Measurements from ENCODE around the gene CARNS1. TPM values are rescaled to one million over a fixed set of nuclear protein-coding genes. Genes with fewer than 3 reads are reported as not detected.

Gene CARNS1
- total RNA-seq, 1 experiment from 2014 or later: 1.3 TPM

DNA sequence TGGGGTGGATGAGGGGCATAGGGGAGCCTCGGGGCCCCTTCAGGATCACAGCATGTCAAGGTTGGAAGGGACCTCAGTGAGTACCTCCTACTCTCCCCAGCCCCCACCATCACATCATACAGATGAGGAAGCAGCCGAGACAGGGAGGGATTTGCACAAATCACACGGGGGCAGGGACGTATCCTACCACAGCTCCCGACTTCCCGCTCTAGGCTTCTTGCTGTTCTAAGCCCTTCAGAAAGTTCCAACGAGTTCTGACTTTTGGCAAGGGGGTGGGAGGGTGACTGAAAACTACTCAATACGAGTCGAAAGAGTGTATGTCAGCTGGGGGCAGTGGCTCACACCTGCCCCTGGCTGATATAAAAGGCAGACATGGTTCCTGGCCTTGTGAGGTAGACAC lies 28.4 kb upstream of the CARNS1 start (continued):
- TF ChIP-seq, protein P1, sequence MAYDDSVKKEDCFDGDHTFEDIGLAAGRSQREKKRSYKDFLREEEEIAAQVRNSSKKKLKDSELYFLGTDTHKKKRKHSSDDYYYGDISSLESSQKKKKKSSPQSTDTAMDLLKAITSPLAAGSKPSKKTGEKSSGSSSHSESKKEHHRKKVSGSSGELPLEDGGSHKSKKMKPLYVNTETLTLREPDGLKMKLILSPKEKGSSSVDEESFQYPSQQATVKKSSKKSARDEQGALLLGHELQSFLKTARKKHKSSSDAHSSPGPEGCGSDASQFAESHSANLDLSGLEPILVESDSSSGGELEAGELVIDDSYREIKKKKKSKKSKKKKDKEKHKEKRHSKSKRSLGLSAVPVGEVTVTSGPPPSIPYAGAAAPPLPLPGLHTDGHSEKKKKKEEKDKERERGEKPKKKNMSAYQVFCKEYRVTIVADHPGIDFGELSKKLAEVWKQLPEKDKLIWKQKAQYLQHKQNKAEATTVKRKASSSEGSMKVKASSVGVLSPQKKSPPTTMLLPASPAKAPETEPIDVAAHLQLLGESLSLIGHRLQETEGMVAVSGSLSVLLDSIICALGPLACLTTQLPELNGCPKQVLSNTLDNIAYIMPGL (CRISPR knock-in tag; IDR thresholded peaks at IDR 0.05): no peak

DNA sequence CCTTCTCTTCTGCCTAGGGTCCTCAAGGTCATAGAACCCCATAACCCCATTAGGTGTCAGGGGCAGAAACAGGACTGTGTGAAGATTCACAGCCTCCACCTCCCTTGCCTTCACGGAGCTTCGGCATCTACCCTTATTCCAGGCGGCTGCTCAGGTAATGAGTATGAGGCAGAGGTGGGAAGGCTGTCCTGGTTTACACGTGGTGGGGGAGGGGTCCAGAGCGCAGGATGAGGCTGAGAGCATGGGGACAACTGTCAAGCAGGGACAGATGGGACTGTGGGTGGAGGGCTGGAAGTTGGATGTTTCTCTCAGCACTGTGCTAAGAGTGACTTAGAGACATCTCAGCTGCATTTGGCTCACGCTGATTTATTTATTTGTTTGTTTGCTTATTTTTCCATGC lies 28.0 kb upstream of the CARNS1 start:
- no peaks in the 10 kb centered on the region for H3K9me3 Mint-ChIP-seq
- H3K4me3 Mint-ChIP-seq: no peak overlapping the region
- CTCF ChIA-PET: interaction anchor here (1.4 to 25.7 kb wide), 7 partner anchors 12 to 126 kb away, joined by 3 to 842 read pairs (median 6); partner anchors contain the start of genes POLD4 and PPP1CA
- H3K4me1 Mint-ChIP-seq: peaks cover 27% of the 10 kb centered on the region
- no peak overlapping the region for H3K27ac Mint-ChIP-seq
- TF ChIP-seq SMAD4 (CRISPR knock-in tag; IDR thresholded peaks at IDR 0.05) (no peak), TCF7 (CRISPR knock-in tag; IDR thresholded peaks at IDR 0.05; ENCODE audit: low read depth) (no peak), ZNF416 (CRISPR knock-in tag; IDR thresholded peaks at IDR 0.05) (no peak), ZNF219 (CRISPR knock-in tag; IDR thresholded peaks at IDR 0.05; ENCODE audit: borderline replicate concordance) (no peak), ERG (CRISPR knock-in tag; IDR thresholded peaks at IDR 0.05) (no peak), ZNF232 (CRISPR knock-in tag; IDR thresholded peaks at IDR 0.05) (no peak), TP53 (CRISPR knock-in tag; IDR thresholded peaks at IDR 0.05) (no peak), E2F5 (CRISPR knock-in tag; IDR thresholded peaks at IDR 0.05) (no peak)
- TF ChIP-seq, protein P2, sequence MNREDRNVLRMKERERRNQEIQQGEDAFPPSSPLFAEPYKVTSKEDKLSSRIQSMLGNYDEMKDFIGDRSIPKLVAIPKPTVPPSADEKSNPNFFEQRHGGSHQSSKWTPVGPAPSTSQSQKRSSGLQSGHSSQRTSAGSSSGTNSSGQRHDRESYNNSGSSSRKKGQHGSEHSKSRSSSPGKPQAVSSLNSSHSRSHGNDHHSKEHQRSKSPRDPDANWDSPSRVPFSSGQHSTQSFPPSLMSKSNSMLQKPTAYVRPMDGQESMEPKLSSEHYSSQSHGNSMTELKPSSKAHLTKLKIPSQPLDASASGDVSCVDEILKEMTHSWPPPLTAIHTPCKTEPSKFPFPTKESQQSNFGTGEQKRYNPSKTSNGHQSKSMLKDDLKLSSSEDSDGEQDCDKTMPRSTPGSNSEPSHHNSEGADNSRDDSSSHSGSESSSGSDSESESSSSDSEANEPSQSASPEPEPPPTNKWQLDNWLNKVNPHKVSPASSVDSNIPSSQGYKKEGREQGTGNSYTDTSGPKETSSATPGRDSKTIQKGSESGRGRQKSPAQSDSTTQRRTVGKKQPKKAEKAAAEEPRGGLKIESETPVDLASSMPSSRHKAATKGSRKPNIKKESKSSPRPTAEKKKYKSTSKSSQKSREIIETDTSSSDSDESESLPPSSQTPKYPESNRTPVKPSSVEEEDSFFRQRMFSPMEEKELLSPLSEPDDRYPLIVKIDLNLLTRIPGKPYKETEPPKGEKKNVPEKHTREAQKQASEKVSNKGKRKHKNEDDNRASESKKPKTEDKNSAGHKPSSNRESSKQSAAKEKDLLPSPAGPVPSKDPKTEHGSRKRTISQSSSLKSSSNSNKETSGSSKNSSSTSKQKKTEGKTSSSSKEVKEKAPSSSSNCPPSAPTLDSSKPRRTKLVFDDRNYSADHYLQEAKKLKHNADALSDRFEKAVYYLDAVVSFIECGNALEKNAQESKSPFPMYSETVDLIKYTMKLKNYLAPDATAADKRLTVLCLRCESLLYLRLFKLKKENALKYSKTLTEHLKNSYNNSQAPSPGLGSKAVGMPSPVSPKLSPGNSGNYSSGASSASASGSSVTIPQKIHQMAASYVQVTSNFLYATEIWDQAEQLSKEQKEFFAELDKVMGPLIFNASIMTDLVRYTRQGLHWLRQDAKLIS (CRISPR knock-in tag; IDR thresholded peaks at IDR 0.05; ENCODE audit: borderline replicate concordance): no peak
- POLR2A ChIA-PET: interaction anchor here (0.6 to 1.5 kb wide), 3 partner anchors 33 to 326 kb away, joined by 3 to 5 read pairs (median 3); partner anchors contain the start of gene RPS6KB2
- H3K36me3 Mint-ChIP-seq: no peaks in the 10 kb centered on the region
- no peak for DNase-seq (ENCODE audit: low spot score)
- ATAC-seq: no peak
- H3K27me3 Mint-ChIP-seq (ENCODE audit: low read depth): peaks cover 26% of the 10 kb centered on the region

DNA sequence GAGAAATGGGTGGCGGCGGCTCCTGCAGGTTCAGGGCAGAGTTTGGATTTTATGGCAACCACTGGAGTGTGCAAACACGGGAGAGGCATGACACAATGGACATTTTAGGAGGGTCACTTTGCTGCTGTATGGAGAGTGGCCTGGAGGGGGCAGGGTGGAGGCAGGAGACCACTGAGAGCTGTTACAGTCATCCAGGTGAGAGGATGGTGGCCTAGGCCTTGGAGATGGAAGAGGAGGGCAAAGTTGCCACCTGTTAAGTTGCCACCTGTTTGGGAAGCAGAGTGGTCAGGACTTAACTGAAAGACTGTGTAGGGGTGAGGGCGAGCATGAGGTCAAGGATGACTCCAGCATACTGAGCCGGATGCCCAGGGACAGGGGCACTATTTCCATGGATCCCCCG lies 26.0 kb upstream of the CARNS1 start:
- Mint-ChIP-seq H3K4me3 (peak overlapping the region; percentile 61), H3K27me3 (ENCODE audit: low read depth) (peaks cover 15% of the 10 kb centered on the region), H3K4me1 (peaks cover 29% of the 10 kb centered on the region), H3K36me3 (peaks cover 11% of the 10 kb centered on the region), H3K27ac (peak overlapping the region; percentile 75), H3K9me3 (no peaks in the 10 kb centered on the region)
- ChIA-PET POLR2A (interaction anchor here (0.9 kb wide), 1 partner anchor 12 kb away, joined by 4 read pairs; the partner anchor contains the start of gene PPP1CA), CTCF (interaction anchor here (0.5 to 7.3 kb wide), 31 partner anchors 8 to 156 kb away, joined by 3 to 112 read pairs (median 4); partner anchors contain the start of genes CARNS1, POLD4, PPP1CA and PTPRCAP)
- DNase-seq (ENCODE audit: low spot score) (peak; percentile 82), ATAC-seq (peak; percentile 78)
- TF ChIP-seq CTCF (IDR thresholded peaks at IDR 0.05): peak; percentile 60
- TF ChIP-seq ZNF232 (CRISPR knock-in tag; IDR thresholded peaks at IDR 0.05): no peak

Measured in WTC11 (cell line).